SK-N-SH treated with all-trans-retinoic acid at 6 μM for 48 hours (cell line): Measurements from ENCODE around the gene CCDC171.

ENCODE experiments used
- ATAC-seq: fragments of 200-7000 bp; cut with Tn5 transposase; 3 replicates; pipeline ENCODE4 v1.9.1; 2020; ENCODE audit warnings: mild to moderate bottlenecking, moderate library complexity
- ARNTL ChIP-seq: fragments of 450-650 bp; formaldehyde crosslinking; IDR thresholded peaks from 2 replicates; pipeline ENCODE4 v1.5.0; 2020; ENCODE audit warnings: low read depth, mild to moderate bottlenecking, moderate library complexity, borderline replicate concordance
- BACH2 ChIP-seq: fragments of 250-450 bp; sonication (Bioruptor Pico); IDR thresholded peaks from 2 replicates; pipeline ENCODE4 v1.9.0; 2021; ENCODE audit warnings: mild to moderate bottlenecking, borderline replicate concordance
- CREB5 ChIP-seq: fragments of 250-450 bp; sonication (Bioruptor Pico); IDR thresholded peaks from 2 replicates; pipeline ENCODE4 v1.5.1; 2020; ENCODE audit warnings: low read depth, mild to moderate bottlenecking, moderate library complexity
- CSDC2 ChIP-seq: fragments of 250-450 bp; sonication (Bioruptor Pico); IDR thresholded peaks from 2 replicates; pipeline ENCODE4 v1.5.0; 2020; ENCODE audit warnings: mild to moderate bottlenecking, moderate library complexity
- ESRRG ChIP-seq: fragments of 250-450 bp; sonication (Bioruptor Pico); IDR thresholded peaks from 2 replicates; pipeline ENCODE4 v1.6.1; 2021; ENCODE audit warnings: mild to moderate bottlenecking
- GLIS3 ChIP-seq: fragments of 250-450 bp; sonication (Bioruptor Pico); IDR thresholded peaks from 2 replicates; pipeline ENCODE4 v1.5.0; 2020; ENCODE audit warnings: mild to moderate bottlenecking, moderate library complexity
- ISL1 ChIP-seq: fragments of 250-450 bp; sonication (Bioruptor Pico); IDR thresholded peaks from 2 replicates; pipeline ENCODE4 v2.1.2; 2022; ENCODE audit warnings: mild to moderate bottlenecking, moderate library complexity
- OSR1 ChIP-seq: fragments of 250-450 bp; sonication (Bioruptor Pico); IDR thresholded peaks from 2 replicates; pipeline ENCODE4 v1.8.0; 2022; ENCODE audit warnings: moderate library complexity, mild to moderate bottlenecking, inconsistent platforms
- PATZ1 ChIP-seq: fragments of 250-450 bp; sonication (Bioruptor Pico); IDR thresholded peaks from 2 replicates; pipeline ENCODE4 v1.8.0; 2020; ENCODE audit warnings: mild to moderate bottlenecking, moderate library complexity, borderline replicate concordance
- POU6F1 ChIP-seq: fragments of 250-450 bp; sonication (Bioruptor Pico); IDR thresholded peaks from 2 replicates; pipeline ENCODE4 v1.8.0; 2021; ENCODE audit warnings: low read depth, mild to moderate bottlenecking, moderate library complexity, borderline replicate concordance
- PPARA ChIP-seq: fragments of 250-450 bp; sonication (Bioruptor Pico); IDR thresholded peaks from 2 replicates; pipeline ENCODE4 v1.5.0; 2020; ENCODE audit warnings: mild to moderate bottlenecking, borderline replicate concordance
- RARB ChIP-seq: fragments of 250-450 bp; sonication (Bioruptor Pico); IDR thresholded peaks from 2 replicates; pipeline ENCODE4 v1.8.0; 2021; ENCODE audit warnings: mild to moderate bottlenecking, moderate library complexity
- SNAI2 ChIP-seq: fragments of 250-450 bp; sonication (Bioruptor Pico); IDR thresholded peaks from 2 replicates; pipeline ENCODE4 v1.5.0; 2020; ENCODE audit warnings: mild to moderate bottlenecking, moderate library complexity
- TCF4 ChIP-seq: fragments of 250-450 bp; sonication (Bioruptor Pico); IDR thresholded peaks from 2 replicates; pipeline ENCODE4 v1.8.0; 2021; ENCODE audit warnings: mild to moderate bottlenecking, moderate library complexity, borderline replicate concordance
- TOX ChIP-seq: fragments of 250-450 bp; sonication (Bioruptor Pico); IDR thresholded peaks from 2 replicates; pipeline ENCODE4 v1.8.0; 2021; ENCODE audit warnings: mild to moderate bottlenecking, moderate library complexity, borderline replicate concordance
- TSHZ2 ChIP-seq: fragments of 250-450 bp; sonication (Bioruptor Pico); IDR thresholded peaks from 2 replicates; pipeline ENCODE4 v1.5.0; 2020; ENCODE audit warnings: mild to moderate bottlenecking, moderate library complexity
- ZC3H10 ChIP-seq: fragments of 250-450 bp; sonication (Bioruptor Pico); IDR thresholded peaks from 2 replicates; pipeline ENCODE4 v1.5.1; 2021; ENCODE audit warnings: mild to moderate bottlenecking, moderate library complexity
- ZFP3 ChIP-seq: fragments of 250-450 bp; sonication (Bioruptor Pico); IDR thresholded peaks from 2 replicates; pipeline ENCODE4 v1.5.0; 2020; ENCODE audit warnings: mild to moderate bottlenecking, moderate library complexity
- ZNF565 ChIP-seq: fragments of 450-650 bp; formaldehyde crosslinking; conservative IDR thresholded peaks from 2 replicates; pipeline ENCODE4 v1.5.0; 2020; ENCODE audit warnings: low read depth, mild to moderate bottlenecking, moderate library complexity
- ZNF70 ChIP-seq: fragments of 450-650 bp; formaldehyde crosslinking; IDR thresholded peaks from 2 replicates; pipeline ENCODE4 v1.5.0; 2020; ENCODE audit warnings: mild to moderate bottlenecking, moderate library complexity
- ZNF8 ChIP-seq: fragments of 450-650 bp; formaldehyde crosslinking; IDR thresholded peaks from 2 replicates; pipeline ENCODE4 v1.5.0; 2020; ENCODE audit warnings: mild to moderate bottlenecking, moderate library complexity
- TF ChIP-seq, protein P1 (sequence below): fragments of 250-450 bp; sonication (Bioruptor Pico); IDR thresholded peaks from 2 replicates; pipeline ENCODE4 v1.5.1; 2021; ENCODE audit warnings: mild to moderate bottlenecking, moderate library complexity

Gene CCDC171

GRCh38 chr9:15967068-15967467 is 414.2 kb downstream of the CCDC171 start:
- no peak for ATAC-seq
- TF ChIP-seq BACH2 (CRISPR knock-in tag): no peak

DNA sequence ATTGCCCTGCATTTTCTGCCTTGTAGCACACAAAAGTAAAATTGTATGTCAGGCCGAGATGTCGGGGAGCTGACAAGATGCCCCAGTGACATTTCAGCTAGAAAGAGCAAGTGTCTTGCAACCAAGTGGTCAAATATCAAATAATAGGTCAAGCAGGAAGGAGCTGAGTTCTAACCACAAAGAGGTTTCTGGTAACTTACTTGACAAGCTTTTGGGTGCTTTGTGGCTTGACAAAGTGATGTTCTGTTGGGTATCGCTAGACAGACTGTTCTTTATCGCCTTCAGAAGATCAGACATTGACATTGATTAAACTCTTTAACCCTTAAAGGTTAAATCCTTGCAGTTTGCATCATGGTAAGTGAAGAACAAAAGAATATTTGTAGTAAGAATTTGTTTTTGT is 419.9 kb downstream of the CCDC171 start:
- TF ChIP-seq CSDC2 (CRISPR knock-in tag) (no peak), BACH2 (CRISPR knock-in tag) (no peak)

DNA sequence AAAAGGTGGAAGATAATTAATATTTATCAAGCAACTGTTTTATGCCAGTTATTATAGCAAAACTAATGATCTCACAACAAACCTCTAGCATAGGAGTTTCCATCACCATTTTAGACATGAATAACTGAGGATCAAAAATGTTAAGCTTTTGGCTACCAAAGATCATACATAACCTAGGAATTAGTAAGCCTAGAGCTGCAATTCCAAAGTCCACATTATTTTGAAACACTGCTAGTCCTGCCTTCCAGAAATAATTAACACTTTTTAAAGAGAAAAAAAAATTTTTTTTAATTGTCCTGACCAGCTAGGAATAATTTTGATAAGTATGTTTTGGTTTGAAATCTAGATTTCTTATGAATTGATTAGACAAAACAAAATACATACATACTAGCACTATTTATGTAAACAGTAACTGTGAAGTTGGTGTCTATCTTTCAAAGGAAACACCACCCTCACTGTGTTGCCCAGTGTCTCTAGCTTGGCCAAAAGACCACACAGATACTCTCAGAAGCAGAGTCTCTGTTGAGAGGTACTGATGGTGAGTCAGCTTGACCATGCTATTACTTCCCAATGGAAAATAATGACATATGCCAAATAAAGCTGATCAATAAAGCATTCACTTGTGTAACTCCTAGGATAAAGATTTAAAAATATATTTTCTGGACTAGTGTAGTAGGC is 422.4 kb downstream of the CCDC171 start:
- no peak for ATAC-seq
- no peak for TF ChIP-seq ZC3H10 (CRISPR knock-in tag)
- TF ChIP-seq ZNF8 (CRISPR knock-in tag): no peak
- TF ChIP-seq CREB5 (CRISPR knock-in tag): no peak
- TF ChIP-seq TSHZ2: no peak
- no peak for TF ChIP-seq PATZ1 (CRISPR knock-in tag)
- no peak for TF ChIP-seq CSDC2 (CRISPR knock-in tag)
- no peak for TF ChIP-seq OSR1
- no peak for TF ChIP-seq ZNF565 (CRISPR knock-in tag)
- no peak for TF ChIP-seq GLIS3
- no peak for TF ChIP-seq ZNF70
- no peak for TF ChIP-seq ZFP3
- TF ChIP-seq ESRRG (CRISPR knock-in tag): no peak
- TF ChIP-seq ISL1 (CRISPR knock-in tag): no peak
- no peak for TF ChIP-seq RARB (CRISPR knock-in tag)
- no peak for TF ChIP-seq TOX

More for the DNA sequence above, 419.9 kb downstream of the CCDC171 start:
- ATAC-seq: no peak

DNA sequence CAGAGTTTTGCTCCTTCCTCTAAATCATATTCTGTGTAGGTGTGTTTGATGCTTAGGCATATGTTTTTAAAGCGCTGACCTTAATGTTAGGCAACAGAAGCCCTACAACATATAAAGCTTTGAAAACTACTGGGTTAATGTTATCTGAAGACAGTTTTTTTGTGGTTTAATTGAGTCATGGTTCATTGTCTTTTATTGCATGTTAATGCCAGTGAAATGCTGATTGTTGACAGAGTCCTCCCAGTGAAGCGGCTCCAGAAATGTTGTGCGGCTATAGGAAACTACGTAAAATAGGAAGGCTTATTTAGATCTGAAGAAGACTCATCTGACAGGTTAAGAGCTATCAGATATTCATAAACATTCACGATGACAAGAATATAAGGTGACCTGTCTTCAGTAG is 424.6 kb downstream of the CCDC171 start:
- ATAC-seq: no peak

More for the DNA sequence above, 424.6 kb downstream of the CCDC171 start:
- TF ChIP-seq PPARA (CRISPR knock-in tag) (no peak), OSR1 (no peak), ZNF70 (no peak), ZNF8 (CRISPR knock-in tag) (no peak), ZNF565 (CRISPR knock-in tag) (no peak), GLIS3 (no peak), TCF4 (CRISPR knock-in tag) (no peak), CSDC2 (CRISPR knock-in tag) (no peak), POU6F1 (CRISPR knock-in tag) (no peak), ISL1 (CRISPR knock-in tag) (no peak), SNAI2 (CRISPR knock-in tag) (no peak), ARNTL (CRISPR knock-in tag) (no peak), ZFP3 (no peak), PATZ1 (CRISPR knock-in tag) (no peak), ZC3H10 (CRISPR knock-in tag) (no peak)
- TF ChIP-seq, protein P1, sequence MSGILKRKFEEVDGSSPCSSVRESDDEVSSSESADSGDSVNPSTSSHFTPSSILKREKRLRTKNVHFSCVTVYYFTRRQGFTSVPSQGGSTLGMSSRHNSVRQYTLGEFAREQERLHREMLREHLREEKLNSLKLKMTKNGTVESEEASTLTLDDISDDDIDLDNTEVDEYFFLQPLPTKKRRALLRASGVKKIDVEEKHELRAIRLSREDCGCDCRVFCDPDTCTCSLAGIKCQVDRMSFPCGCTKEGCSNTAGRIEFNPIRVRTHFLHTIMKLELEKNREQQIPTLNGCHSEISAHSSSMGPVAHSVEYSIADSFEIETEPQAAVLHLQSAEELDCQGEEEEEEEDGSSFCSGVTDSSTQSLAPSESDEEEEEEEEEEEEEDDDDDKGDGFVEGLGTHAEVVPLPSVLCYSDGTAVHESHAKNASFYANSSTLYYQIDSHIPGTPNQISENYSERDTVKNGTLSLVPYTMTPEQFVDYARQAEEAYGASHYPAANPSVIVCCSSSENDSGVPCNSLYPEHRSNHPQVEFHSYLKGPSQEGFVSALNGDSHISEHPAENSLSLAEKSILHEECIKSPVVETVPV (CRISPR knock-in tag): no peak
- TF ChIP-seq, all 23 proteins: peak for 0
